Measurements from ENCODE around the gene TSC2. TPM values are rescaled to one million over a fixed set of nuclear protein-coding genes. Genes with fewer than 3 reads are reported as not detected.

The TSC2 gene
- total and polyA plus RNA-seq, 9 of the 15 experiments (the other 6 are each of a cell fraction or from before 2014, with no cell fraction given) = 1.3 to 68.1 (median 16.6) TPM

DNA sequence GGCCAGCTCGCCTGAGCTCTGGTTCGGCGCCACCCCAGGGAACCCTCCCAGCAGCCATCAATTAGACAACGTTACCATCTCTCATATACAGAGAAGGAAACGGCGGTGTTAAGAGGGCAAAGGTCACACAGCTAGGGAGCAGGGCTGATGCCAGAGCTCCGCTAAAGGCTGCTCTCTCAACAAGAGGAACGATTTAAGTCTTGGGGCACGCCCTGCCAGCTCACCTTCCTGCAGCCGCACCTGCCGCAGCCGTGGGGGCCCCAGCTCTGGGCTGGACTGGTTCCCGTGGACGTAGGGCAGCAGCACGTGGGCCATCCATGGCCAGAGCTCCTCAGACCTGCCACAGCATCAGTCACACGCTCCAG is 44.5 kb downstream of the TSC2 start:
- no peak for ATAC-seq
- H3K4me2 ChIP-seq (ENCODE audit: insufficient read depth, low read length) = no peak overlapping the region
- BruUV-seq (replicated peaks) = no TSS peak
- POLR2A ChIA-PET = interaction anchor here (1.4 kb wide), 1 partner anchor 11 kb away, joined by 10 read pairs; no protein-coding TSS in a partner anchor
- TF ChIP-seq ZNF76 (CRISPR knock-in tag; IDR thresholded peaks at IDR 0.05; ENCODE audit: borderline replicate concordance) = no peak
- TF ChIP-seq CREB1 (IDR thresholded peaks at IDR 0.05) = no peak
- TF ChIP-seq CREB1 (CRISPR knock-in tag; IDR thresholded peaks at IDR 0.05) = no peak
- no peak for TF ChIP-seq SRSF7 (optimal IDR thresholded peaks at IDR 0.05; ENCODE audit: low read depth, low read length)
- TF ChIP-seq FOSL1 (tag; conservative IDR thresholded peaks at IDR 0.05) = no peak
- no peak for TF ChIP-seq U2AF2 (optimal IDR thresholded peaks at IDR 0.05; ENCODE audit: low read depth, low read length)
- TF ChIP-seq CBX2 (IDR thresholded peaks at IDR 0.05; ENCODE audit: insufficient read depth, low read length, poor library complexity, severe bottlenecking) = no peak
- TF ChIP-seq FOXK1 (CRISPR knock-in tag; IDR thresholded peaks at IDR 0.05; ENCODE audit: borderline replicate concordance) = no peak
- no peak for TF ChIP-seq ZNF174 (CRISPR knock-in tag; IDR thresholded peaks at IDR 0.05)
- no peak for TF ChIP-seq EGR1 (conservative IDR thresholded peaks at IDR 0.05)
- no peak for TF ChIP-seq ZNF699 (CRISPR knock-in tag; IDR thresholded peaks at IDR 0.05; ENCODE audit: insufficient replicate concordance)
- no peak for TF ChIP-seq NR2F6 (CRISPR knock-in tag; IDR thresholded peaks at IDR 0.05)
- TF ChIP-seq ZNF668 (CRISPR knock-in tag; IDR thresholded peaks at IDR 0.05) = no peak
- TF ChIP-seq, protein P1, sequence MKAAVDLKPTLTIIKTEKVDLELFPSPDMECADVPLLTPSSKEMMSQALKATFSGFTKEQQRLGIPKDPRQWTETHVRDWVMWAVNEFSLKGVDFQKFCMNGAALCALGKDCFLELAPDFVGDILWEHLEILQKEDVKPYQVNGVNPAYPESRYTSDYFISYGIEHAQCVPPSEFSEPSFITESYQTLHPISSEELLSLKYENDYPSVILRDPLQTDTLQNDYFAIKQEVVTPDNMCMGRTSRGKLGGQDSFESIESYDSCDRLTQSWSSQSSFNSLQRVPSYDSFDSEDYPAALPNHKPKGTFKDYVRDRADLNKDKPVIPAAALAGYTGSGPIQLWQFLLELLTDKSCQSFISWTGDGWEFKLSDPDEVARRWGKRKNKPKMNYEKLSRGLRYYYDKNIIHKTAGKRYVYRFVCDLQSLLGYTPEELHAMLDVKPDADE (conservative IDR thresholded peaks at IDR 0.05; ENCODE audit: control insufficient read depth, low read depth, low read length) = no peak
- no peaks in the 10 kb centered on the region for H3K27me3 ChIP-seq (ENCODE audit: control insufficient read depth in 2 of 2, insufficient read depth in 2 of 2, low read length in 2 of 2)
- no peak overlapping the region; a peak in 1 of 4 replicates for H3K9ac ChIP-seq (ENCODE audit: insufficient read depth in 1 of 2, low read depth in 2 of 2, low read length in 2 of 2)
- no peak for FAIRE-seq
- H3K79me2 ChIP-seq (ENCODE audit: control insufficient read depth, insufficient read depth, low read length) = no peaks in the 10 kb centered on the region
- H3K9me3 ChIP-seq (replicated peaks; ENCODE audit: control insufficient read depth, insufficient read depth, low read depth, low read length) = no peaks in the 10 kb centered on the region
- peaks cover 67% of the 10 kb centered on the region; the same call in 2 of the 3 replicates for H3K36me3 ChIP-seq (ENCODE audit: control insufficient read depth, insufficient read depth, low read length)
- H3K27ac ChIP-seq (ENCODE audit: extremely low read depth, low read depth, low read length) = no peak overlapping the region
- no peaks in the 10 kb centered on the region for H4K20me1 ChIP-seq (replicated peaks; ENCODE audit: control insufficient read depth, insufficient read depth, low read length)
- H3K4me1 ChIP-seq (replicated peaks in 1 of 2; ENCODE audit: control insufficient read depth in 2 of 2, insufficient read depth in 2 of 2, low read length in 2 of 2) = peaks cover 0 to 28% of the 10 kb centered on the region in 2 experiments; a peak in 1 of 5 replicates
- in situ Hi-C loops (cut with MboI) (no loop called here), intact Hi-C loops (cut with micrococcal nuclease) (no loop called here)
- H3K9me1 ChIP-seq (ENCODE audit: control insufficient read depth, insufficient read depth, low read length) = no peaks in the 10 kb centered on the region
- 91% methylated on average over 16 of the region's 16 CpGs for WGBS (ENCODE audit: insufficient coverage, low coverage, missing lambda C conversion rate)
- DNase-seq (ENCODE audit: extremely low read depth in 1 of 4, low spot score in 3 of 4) = no peak
- CTCF ChIA-PET (ENCODE audit: low intra/inter-chr PET ratio) = no interaction called here
- H3K4me3 ChIP-seq = no peak overlapping the region
- H2AFZ ChIP-seq (ENCODE audit: low read depth, low read length) = no peak overlapping the region

Data from K562 (cell line).